K562 (cell line): ENCODE measurements around the gene BRSK1. TPM values are rescaled to one million over a fixed set of nuclear protein-coding genes. Genes with fewer than 3 reads are reported as not detected.

ENCODE experiments used
- ATAC-seq: fragments of 200-7000 bp; cut with Tn5 transposase; 3 replicates; pipeline ENCODE4 v1.9.1; 2020; ENCODE audit warnings: moderate library complexity
- BruUV-seq: library from RNA; stranded (reverse); fragments of 400-500 nt; replicated peaks from 2 replicates; lab custom pipeline; 2021; lab: Mats Ljungman, UMichigan
- CTCF ChIA-PET: fragments of 300-600 bp; formaldehyde crosslinking; extraction: SDS; loops from one replicate; lab custom pipeline; 2021; ENCODE audit warnings: low intra/inter-chr PET ratio; lab: Yijun Ruan, JAX
- POLR2A ChIA-PET: fragments of 300-600, 350-650 bp; sonication (Branson Sonifier 250); formaldehyde crosslinking; extraction: SDS; loops from one replicate; lab custom pipeline; 2021; ENCODE audit warnings: antibody characterized with exemption, inconsistent platforms; lab: Yijun Ruan, JAX
- DNase-seq, 4 experiments: peaks; one replicate each; pipeline versions ENCODE4 v3.0.0 to v3.0.0-alpha.2; 2011 to 2018; ENCODE audit warnings: low spot score in 3 of 4, mixed read lengths in 3 of 4; ENCODE audit errors: extremely low read depth in 1 of 4
- FAIRE-seq: peaks from 2 replicates; lab custom pipeline; 2011; peaks lifted over from hg19 to GRCh38; lab: Jason Lieb, UNC
- H2AFZ ChIP-seq: 2 replicates; pipeline ENCODE4 v1.6.0; 2011; ENCODE audit warnings: low read depth, low read length, control low read depth, inconsistent platforms
- H3K27ac ChIP-seq: fragments of 200-600 bp; 3 replicates; pipeline ENCODE4 v1.8.0; 2011; ENCODE audit warnings: low read depth, mild to moderate bottlenecking, control low read depth, inconsistent platforms, low read length, moderate library complexity, mixed read lengths; ENCODE audit errors: extremely low read depth
- H3K27me3 ChIP-seq, 2 experiments: fragments of 300-600 bp in 1 of 2; 2 replicates in 1 of 2; 3 replicates in 1 of 2; pipeline versions ENCODE4 v1.6.0 to v1.8.0; 2011; ENCODE audit warnings: inconsistent platforms in 2 of 2, low read length in 2 of 2, mild to moderate bottlenecking in 1 of 2, mixed read lengths in 1 of 2, moderate library complexity in 1 of 2; ENCODE audit not compliant: control insufficient read depth in 2 of 2, insufficient read depth in 2 of 2
- H3K36me3 ChIP-seq: fragments of 300-600 bp; 3 replicates; pipeline ENCODE4 v1.8.0; 2011; ENCODE audit warnings: mild to moderate bottlenecking, low read length, inconsistent platforms; ENCODE audit not compliant: control insufficient read depth, insufficient read depth
- H3K4me1 ChIP-seq, 2 experiments: fragments of 200-600 bp in 1 of 2; replicated peaks in 1 of 2; 2 replicates in 1 of 2; 3 replicates in 1 of 2; pipeline versions ENCODE4 v1.5.1 to v1.8.0; 2011; ENCODE audit warnings: inconsistent platforms in 2 of 2, low read length in 2 of 2, mild to moderate bottlenecking in 1 of 2, mixed read lengths in 1 of 2, moderate library complexity in 1 of 2; ENCODE audit not compliant: control insufficient read depth in 2 of 2, insufficient read depth in 2 of 2
- H3K4me2 ChIP-seq: 2 replicates; pipeline ENCODE4 v1.6.1; 2011; ENCODE audit warnings: low read length, control low read depth, inconsistent platforms, mixed read lengths; ENCODE audit not compliant: insufficient read depth
- H3K4me3 ChIP-seq: fragments of 200-600 bp; sonication (generic), shearing (Covaris generic); 2 replicates; pipeline ENCODE4 v1.5.1; 2016; ENCODE audit warnings: control low read depth, inconsistent platforms
- H3K79me2 ChIP-seq: fragments of 200-600 bp; 3 replicates; pipeline ENCODE4 v1.8.0; 2011; ENCODE audit warnings: low read length, inconsistent platforms; ENCODE audit not compliant: control insufficient read depth, insufficient read depth
- H3K9ac ChIP-seq, 2 experiments: 2 replicates each; pipeline versions ENCODE4 v1.6.0 to v1.6.1; 2011; ENCODE audit warnings: low read depth in 2 of 2, low read length in 2 of 2, control low read depth in 1 of 2, inconsistent platforms in 1 of 2, mild to moderate bottlenecking in 1 of 2, mixed read lengths in 1 of 2; ENCODE audit not compliant: insufficient read depth in 1 of 2
- H3K9me1 ChIP-seq: one replicate; pipeline ENCODE4 v1.6.0; 2011; ENCODE audit warnings: inconsistent platforms, mild to moderate bottlenecking, low read length, moderate library complexity; ENCODE audit not compliant: control insufficient read depth, insufficient read depth
- H3K9me3 ChIP-seq: replicated peaks from 2 replicates; pipeline ENCODE4 v1.5.1; 2011; ENCODE audit warnings: low read depth, low read length, inconsistent platforms; ENCODE audit not compliant: control insufficient read depth, insufficient read depth
- H4K20me1 ChIP-seq: replicated peaks from 2 replicates; pipeline ENCODE4 v1.6.1; 2011; ENCODE audit warnings: low read length, inconsistent platforms, mixed read lengths; ENCODE audit not compliant: control insufficient read depth, insufficient read depth
- CBFA2T2 ChIP-seq: fragments of 450-650 bp; conservative IDR thresholded peaks from 2 replicates; pipeline ENCODE4 v1.6.1; 2017; ENCODE audit warnings: mild to moderate bottlenecking
- CEBPG ChIP-seq, 3 experiments: fragments of 200-800 bp in 1 of 3; sonication (Bioruptor generic) in 1 of 3; sonication (generic) in 1 of 3; formaldehyde crosslinking in 1 of 3; IDR thresholded peaks in 2 of 3; conservative IDR thresholded peaks in 1 of 3; 2 replicates each; pipeline versions ENCODE4 v1.6.1 to v1.8.0; 2016 to 2022; ENCODE audit warnings: missing compliant biosample characterization in 2 of 3, missing genetic modification characterization in 2 of 3, mild to moderate bottlenecking in 1 of 3, missing genetic modification reagents in 1 of 3
- CXXC5 ChIP-seq: fragments of 250-450 bp; sonication (Bioruptor Pico); IDR thresholded peaks from 2 replicates; pipeline ENCODE4 v1.8.0; 2022; ENCODE audit warnings: inconsistent platforms, mild to moderate bottlenecking, moderate library complexity
- ESRRA ChIP-seq: fragments of 450-650 bp; IDR thresholded peaks from 2 replicates; pipeline ENCODE4 v1.6.1; 2014; ENCODE audit warnings: low read depth, mild to moderate bottlenecking, moderate library complexity, borderline replicate concordance
- ETV1 ChIP-seq: fragments of 450-650 bp; conservative IDR thresholded peaks from 2 replicates; pipeline ENCODE4 v1.6.1; 2016; ENCODE audit warnings: missing genetic modification characterization, control low read depth, low read depth, missing compliant biosample characterization
- HLTF ChIP-seq: fragments of 450-650 bp; IDR thresholded peaks from 2 replicates; pipeline ENCODE4 v1.6.1; 2016
- HSF4 ChIP-seq: fragments of 250-450 bp; sonication (Bioruptor Pico); IDR thresholded peaks from 2 replicates; pipeline ENCODE4 v2.1.2; 2022; ENCODE audit warnings: mild to moderate bottlenecking, moderate library complexity, borderline replicate concordance
- JUND ChIP-seq, 2 experiments: IDR thresholded peaks; 2 replicates in 1 of 2; 3 replicates in 1 of 2; pipeline ENCODE4 v1.6.1; 2011; ENCODE audit warnings: borderline replicate concordance in 2 of 2, low read depth in 2 of 2, low read length in 2 of 2, improper control_type of control experiment in 1 of 2, missing biosample characterization in 1 of 2, missing genetic modification characterization in 1 of 2, missing genetic modification reagents in 1 of 2
- KLF13 ChIP-seq: fragments of 450-650 bp; IDR thresholded peaks from 2 replicates; pipeline ENCODE4 v1.6.1; 2016; ENCODE audit warnings: missing genetic modification characterization, low read depth, mild to moderate bottlenecking, missing compliant biosample characterization, moderate library complexity, borderline replicate concordance
- MCM3 ChIP-seq: fragments of 450-650 bp; IDR thresholded peaks from 2 replicates; pipeline ENCODE4 v1.6.1; 2016
- NRF1 ChIP-seq, 2 experiments: fragments of 450-650 bp; IDR thresholded peaks in 1 of 2; conservative IDR thresholded peaks in 1 of 2; 2 replicates each; pipeline ENCODE4 v1.6.1; 2014; ENCODE audit warnings: mild to moderate bottlenecking in 2 of 2
- POLR2B ChIP-seq: fragments of 450-650 bp; IDR thresholded peaks from 2 replicates; pipeline ENCODE4 v1.6.1; 2018; ENCODE audit warnings: low read depth; ENCODE audit not compliant: partially characterized antibody
- PTTG1 ChIP-seq: fragments of 450-650 bp; IDR thresholded peaks from 2 replicates; pipeline ENCODE4 v1.6.1; 2016; ENCODE audit warnings: low read depth, mild to moderate bottlenecking, missing genetic modification characterization, missing compliant biosample characterization
- PYGO2 ChIP-seq: fragments of 450-650 bp; IDR thresholded peaks from 2 replicates; pipeline ENCODE4 v1.6.1; 2016; ENCODE audit warnings: mild to moderate bottlenecking, missing genetic modification characterization, moderate library complexity, missing compliant biosample characterization
- RBFOX2 ChIP-seq: fragments of 200-400 bp; formaldehyde crosslinking; IDR thresholded peaks from 2 replicates; pipeline ENCODE4 v1.6.1; 2017; ENCODE audit warnings: low read depth, mild to moderate bottlenecking, low read length, moderate library complexity
- RNF2 ChIP-seq: sonication (generic); IDR thresholded peaks from 2 replicates; pipeline ENCODE4 v1.6.1; 2016
- TRIM28 ChIP-seq: fragments of 450-650 bp; IDR thresholded peaks from 2 replicates; pipeline ENCODE4 v1.6.1; 2017
- ZNF644 ChIP-seq: fragments of 200-800 bp; sonication (Bioruptor generic); IDR thresholded peaks from 2 replicates; pipeline ENCODE4 v1.6.1; 2016; ENCODE audit warnings: low read depth, missing genetic modification characterization, missing compliant biosample characterization
- WGBS: fragments of 100-300 bp; shearing (Covaris generic); methylation state at CpG from one replicate; pipeline ENCODE4 v1.1.6; 2016; ENCODE audit warnings: low coverage, mixed read lengths; ENCODE audit not compliant: insufficient coverage; ENCODE audit errors: missing lambda C conversion rate; 5-methylcytosine and 5-hydroxymethylcytosine counted together
- in situ Hi-C: fragments of 300-500 bp; cut with MboI; formaldehyde crosslinking; loops from 4 replicates; pipeline ENCODE4 v1.15.0; 2018; ENCODE audit warnings: inconsistent platforms, mixed read lengths
- intact Hi-C: fragments of 100-400 bp; cut with micrococcal nuclease; formaldehyde crosslinking; loops from 2 replicates; pipeline ENCODE4 v1.14.2; 2022
- polyA plus RNA-seq, 8 experiments: library from polyadenylated mRNA; depleted of rRNA in 4 of 8; stranded (reverse) in 5 of 8; unstranded in 3 of 8; fragments of >200 nt; fragmentation: Nextera tagmentation in 2 of 8; fragmentation: Illumina TruSeq in 1 of 8; extraction: Ambion mirVana in 2 of 8; extraction: Trizol in 1 of 8; gene quantifications; 2 replicates each; pipeline versions ENCODE4 v1.2.1 to v1.2.3, GENCODE V29; 2011 to 2014; ENCODE audit warnings: inconsistent platforms in 1 of 8, missing spikeins in 1 of 8
- total RNA-seq, 7 experiments: library from RNA; depleted of rRNA in 6 of 7; stranded (reverse); fragments of >200 nt in 6 of 7; fragmentation: Illumina TruSeq in 2 of 7; extraction: Trizol in 2 of 7; gene quantifications; 2 replicates each; pipeline versions ENCODE4 v1.2.1 to v1.2.3, GENCODE V29; 2011 to 2021; ENCODE audit warnings: low replicate concordance in 1 of 7
- TF ChIP-seq, protein P1 (sequence below): sonication (generic); formaldehyde crosslinking; IDR thresholded peaks from 2 replicates; pipeline ENCODE4 v1.8.1; 2023; ENCODE audit warnings: mild to moderate bottlenecking, missing genetic modification reagents

Gene BRSK1
- total and polyA plus RNA-seq, 9 of the 15 experiments (the other 6 are each of a cell fraction or from before 2014, with no cell fraction given) = 1.7 to 9.3 (median 3.8) TPM; not detected in 2

DNA sequence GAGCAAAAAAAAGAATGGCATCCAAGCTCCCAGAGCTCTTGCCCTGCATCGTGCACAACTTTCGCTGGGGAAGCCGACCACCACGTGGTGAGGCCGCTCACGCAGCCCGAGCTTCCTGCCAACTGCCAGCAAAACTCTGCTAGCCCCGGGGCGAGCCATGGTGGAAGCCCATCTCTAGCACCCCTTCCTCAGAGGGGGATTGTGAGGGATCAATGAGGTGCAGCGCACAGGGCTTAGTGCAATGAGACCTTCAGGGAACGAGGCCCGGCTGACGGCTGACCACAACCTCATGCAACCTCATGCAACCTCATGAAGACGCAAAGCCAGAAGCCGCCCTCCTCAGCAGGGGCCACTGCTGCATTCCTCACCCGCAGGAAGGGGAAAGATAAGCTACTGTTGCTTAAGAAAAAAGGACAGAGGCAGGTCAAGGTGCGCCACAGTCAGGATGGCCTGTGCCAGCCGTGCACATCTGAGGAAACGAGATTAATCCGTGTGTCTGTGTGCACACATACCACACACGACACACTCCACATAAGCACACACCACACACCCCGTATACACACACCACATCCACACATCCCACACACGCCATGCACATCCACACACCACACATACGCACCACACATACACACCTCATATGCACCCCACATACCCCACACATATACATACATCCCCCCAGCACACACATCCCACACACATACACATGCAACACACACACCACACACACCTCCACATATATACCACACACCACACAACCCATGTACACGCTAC lies 13.4 kb upstream of the BRSK1 start:
- Histone ChIP-seq H3K36me3 (peaks cover 40% of the 10 kb centered on the region; the same call in 2 of the 3 replicates), H3K4me2 (peak overlapping the region; percentile 53; the same call in 1 of the 2 replicates), H3K9me1 (no peaks in the 10 kb centered on the region), H3K27me3 (no peaks in the 10 kb centered on the region), H3K9ac (peak overlapping the region in 1 of 2 experiments; percentile 68; a peak in 3 of 4 replicates), H2AFZ (no peak overlapping the region), H3K79me2 (0 out of 3 replicates have a peak, but pooled peaks cover 4% of the 10 kb centered on the region), H3K27ac (peak overlapping the region; percentile 23; the same call in 1 of the 3 replicates), H3K4me1 (peaks cover 10 to 20% of the 10 kb centered on the region in 2 experiments; a peak in 4 of 5 replicates), H4K20me1 (no peaks in the 10 kb centered on the region), H3K9me3 (peaks cover 3% of the 10 kb centered on the region; the same call in 1 of the 2 replicates), H3K4me3 (no peak overlapping the region)
- no TSS peak for BruUV-seq
- intact Hi-C loops (loop anchor here (5.0 kb wide), 1 partner anchor 53 kb away; no protein-coding TSS in a partner anchor), in situ Hi-C loops (no loop called here)
- ChIA-PET CTCF (no interaction called here), POLR2A (interaction anchor here (0.6 to 2.5 kb wide), 3 partner anchors 10 to 69 kb away, joined by 3 to 18 read pairs (median 4); partner anchors contain the start of genes KMT5C and PPP6R1)
- DNase-seq (peak in 2 of 4 experiments; percentile 56 to 64), FAIRE-seq (peak; percentile 69), ATAC-seq (peak; percentile 94)
- 60% methylated on average over 24 of the region's 25 CpGs for WGBS
- TF ChIP-seq, protein P1, sequence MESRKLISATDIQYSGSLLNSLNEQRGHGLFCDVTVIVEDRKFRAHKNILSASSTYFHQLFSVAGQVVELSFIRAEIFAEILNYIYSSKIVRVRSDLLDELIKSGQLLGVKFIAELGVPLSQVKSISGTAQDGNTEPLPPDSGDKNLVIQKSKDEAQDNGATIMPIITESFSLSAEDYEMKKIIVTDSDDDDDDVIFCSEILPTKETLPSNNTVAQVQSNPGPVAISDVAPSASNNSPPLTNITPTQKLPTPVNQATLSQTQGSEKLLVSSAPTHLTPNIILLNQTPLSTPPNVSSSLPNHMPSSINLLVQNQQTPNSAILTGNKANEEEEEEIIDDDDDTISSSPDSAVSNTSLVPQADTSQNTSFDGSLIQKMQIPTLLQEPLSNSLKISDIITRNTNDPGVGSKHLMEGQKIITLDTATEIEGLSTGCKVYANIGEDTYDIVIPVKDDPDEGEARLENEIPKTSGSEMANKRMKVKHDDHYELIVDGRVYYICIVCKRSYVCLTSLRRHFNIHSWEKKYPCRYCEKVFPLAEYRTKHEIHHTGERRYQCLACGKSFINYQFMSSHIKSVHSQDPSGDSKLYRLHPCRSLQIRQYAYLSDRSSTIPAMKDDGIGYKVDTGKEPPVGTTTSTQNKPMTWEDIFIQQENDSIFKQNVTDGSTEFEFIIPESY (CRISPR knock-in tag) = peak; percentile 96
- TF ChIP-seq JUND (IDR thresholded peaks at IDR 0.05; ENCODE audit: borderline replicate concordance, low read depth, low read length) (peak; percentile 53; the same call in 1 of the 2 replicates), JUND (tag; IDR thresholded peaks at IDR 0.05; ENCODE audit: borderline replicate concordance, low read depth, low read length) (peak; percentile 37; the same call in 1 of the 3 replicates), NRF1 (conservative IDR thresholded peaks at IDR 0.05 in 1 of 2, IDR thresholded peaks at IDR 0.05 in 1 of 2) (peak in 1 of 2 experiments; percentile 47; a peak in 2 of 4 replicates), HSF4 (CRISPR knock-in tag) (peak; percentile 7; the same call in 1 of the 2 replicates), CXXC5 (CRISPR knock-in tag) (peak; percentile 97), KLF13 (tag) (peak; percentile 30; the same call in 1 of the 2 replicates), ETV1 (tag) (peak; percentile 72; the same call in 1 of the 2 replicates), HLTF (0 out of 2 replicates have a peak, but pooled peaks have one; percentile 18), ZNF644 (tag) (peak; percentile 60; the same call in 1 of the 2 replicates), POLR2B (peak; percentile 21), PTTG1 (peak; percentile 60; the same call in 1 of the 2 replicates), MCM3 (no peak), CEBPG (CRISPR knock-in tag; IDR thresholded peaks at IDR 0.05) (peak; percentile 100), CEBPG (tag; conservative IDR thresholded peaks at IDR 0.05 in 1 of 2, IDR thresholded peaks at IDR 0.05 in 1 of 2) (peak; percentile 81 to 97), RBFOX2 (peak; percentile 78), RNF2 (peak; percentile 82; the same call in 1 of the 2 replicates), ESRRA (peak; percentile 78; the same call in 1 of the 2 replicates), TRIM28 (0 out of 2 replicates have a peak, but pooled peaks have one; percentile 35), CBFA2T2 (0 out of 2 replicates have a peak, but pooled peaks have one; percentile 43), PYGO2 (tag) (no peak)
